ENCODE results near the gene MXRA7. TPM values are rescaled to one million over a fixed set of nuclear protein-coding genes. Genes with fewer than 3 reads are reported as not detected.
A peak's percentile ranks its signal among the peaks of the same experiment; 100 is the strongest.
"Not testable (repeated sequence)": the region's sequence is repeated elsewhere in the genome, so short reads cannot be mapped to it uniquely, and the experiment has no call there.

The MXRA7 gene
- total and polyA plus RNA-seq, 7 experiments from 2014 or later = 1.8 to 7.5 (median 2.7) TPM

DNA sequence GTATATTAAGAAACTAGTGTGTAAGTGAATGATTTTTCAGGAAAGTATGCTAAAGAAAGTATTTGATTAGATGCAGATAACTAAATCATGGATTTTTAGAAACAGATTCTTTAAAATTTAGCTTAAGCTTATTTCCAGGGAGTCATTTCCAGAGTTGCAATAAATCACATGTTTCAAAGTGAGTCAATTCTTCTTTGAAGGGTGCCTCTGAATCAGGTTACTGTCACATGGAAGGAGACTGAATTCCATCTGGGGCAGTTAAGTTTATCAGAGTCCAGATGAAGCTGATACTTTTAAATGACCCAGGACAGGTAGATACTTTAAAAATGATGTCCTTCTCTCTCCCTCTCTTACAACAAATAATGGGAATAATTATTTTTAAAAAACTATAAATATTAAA, 32.2 kb upstream of the MXRA7 start:
- intact Hi-C loops (cut with micrococcal nuclease) = no loop called here
- H3K4me3 ChIP-seq (ENCODE audit: low read length) = no peak overlapping the region
- Mint-ChIP-seq H3K27ac (no peak overlapping the region), H3K27me3 (no peaks in the 10 kb centered on the region), H3K9me3 (no peaks in the 10 kb centered on the region), H3K36me3 (peaks cover 3 to 42% (median 22%) of the 10 kb centered on the region in 5 donors), H3K4me1 (peaks cover 0 to 37% (median 24%) of the 10 kb centered on the region in 7 donors), H3K4me3 (no peak overlapping the region)
- H3K27ac ChIP-seq (ENCODE audit: low read depth, low read length) = no peak overlapping the region
- H3K27me3 ChIP-seq (ENCODE audit: control insufficient read depth in 2 of 2, insufficient read depth in 2 of 2, low read length in 2 of 2) = no peaks in the 10 kb centered on the region
- H3K4me1 ChIP-seq (ENCODE audit: control insufficient read depth in 2 of 2, insufficient read depth in 2 of 2, low read length in 2 of 2) = peaks cover 12 to 17% of the 10 kb centered on the region in 2 donors
- DNase-seq = no peak
- peaks cover 4 to 40% (median 19%) of the 10 kb centered on the region in 3 experiments for H3K36me3 ChIP-seq (ENCODE audit: control insufficient read depth in 2 of 3, insufficient read depth in 3 of 3, low read length in 3 of 3)
- ChIA-PET POLR2A (interaction anchor here (1.2 to 2.0 kb wide), 3 partner anchors 9 to 15 kb away, joined by 3 to 6 read pairs (median 5); no protein-coding TSS in a partner anchor), CTCF (no interaction called here)
- no peaks in the 10 kb centered on the region for H3K9me3 ChIP-seq (ENCODE audit: control insufficient read depth in 2 of 3, low read length in 3 of 3)
- ATAC-seq = no peak

DNA sequence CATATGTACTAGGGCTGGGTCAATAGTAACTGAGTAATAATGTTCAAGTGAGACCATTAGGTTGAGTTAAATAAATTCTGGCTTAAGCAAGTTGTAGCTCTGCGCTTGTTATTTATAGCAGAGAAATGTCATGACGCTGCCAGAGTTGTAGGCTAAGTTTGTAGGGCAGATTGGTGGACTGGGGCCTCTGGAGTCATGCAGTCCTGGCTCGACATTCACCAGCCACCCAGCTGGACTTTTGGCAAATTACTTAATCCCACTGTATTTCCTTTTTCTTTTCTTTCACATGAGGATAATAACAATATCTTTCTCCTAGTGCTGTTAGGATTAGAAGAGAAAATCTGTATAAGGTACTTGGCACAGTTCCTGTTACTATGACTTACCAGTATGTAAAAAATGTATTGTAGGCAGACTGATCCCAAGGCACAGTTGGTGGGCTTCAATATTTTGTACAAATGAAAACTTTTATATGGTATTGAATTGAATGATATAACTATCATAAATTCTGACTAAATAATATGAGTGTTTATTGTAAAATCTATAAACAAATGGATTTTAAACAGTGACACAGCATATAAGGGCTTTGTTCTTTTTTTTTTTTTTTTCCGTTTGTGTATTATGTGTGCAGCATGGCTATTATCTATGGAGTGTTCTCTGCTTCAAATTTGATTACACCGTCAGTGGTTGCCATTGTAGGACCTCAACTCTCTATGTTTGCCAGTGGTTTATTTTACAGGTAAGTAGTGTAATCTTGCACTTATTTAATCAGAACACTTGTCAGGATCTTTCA, 29.8 kb upstream of the MXRA7 start:
- peaks cover 0 to 9% (median 0%) of the 10 kb centered on the region in 11 donors for H3K9me3 Mint-ChIP-seq
- POLR2A ChIA-PET = interaction anchor here (0.6 to 8.2 kb wide), 4 partner anchors 15 to 1581 kb away, joined by 3 to 187 read pairs (median 6); partner anchors contain the start of genes JMJD6 and METTL23
- no peak overlapping the region for H3K4me3 Mint-ChIP-seq
- peaks cover 0 to 35% (median 32%) of the 10 kb centered on the region in 7 donors for H3K4me1 Mint-ChIP-seq
- Histone ChIP-seq H3K27me3 (ENCODE audit: control insufficient read depth in 2 of 2, insufficient read depth in 2 of 2, low read length in 2 of 2) (no peaks in the 10 kb centered on the region), H3K27ac (ENCODE audit: low read depth, low read length) (no peak overlapping the region), H3K4me3 (ENCODE audit: low read length) (no peak overlapping the region), H3K4me1 (ENCODE audit: control insufficient read depth in 2 of 2, insufficient read depth in 2 of 2, low read length in 2 of 2) (peaks cover 13 to 21% of the 10 kb centered on the region in 2 donors), H3K36me3 (ENCODE audit: control insufficient read depth in 2 of 3, insufficient read depth in 3 of 3, low read length in 3 of 3) (peaks cover 11 to 37% (median 13%) of the 10 kb centered on the region in 3 experiments), H3K9me3 (ENCODE audit: control insufficient read depth in 2 of 3, low read length in 3 of 3) (no peaks in the 10 kb centered on the region)
- CTCF ChIA-PET = interaction anchor here (1.3 kb wide), 1 partner anchor 27 kb away, joined by 6 read pairs; no protein-coding TSS in a partner anchor
- peaks cover 3 to 32% (median 24%) of the 10 kb centered on the region in 5 donors for H3K36me3 Mint-ChIP-seq
- no peak overlapping the region for H3K27ac Mint-ChIP-seq
- no peak for ATAC-seq
- no peak for DNase-seq
- H3K27me3 Mint-ChIP-seq = no peaks in the 10 kb centered on the region
- intact Hi-C loops (cut with micrococcal nuclease) = no loop called here

DNA sequence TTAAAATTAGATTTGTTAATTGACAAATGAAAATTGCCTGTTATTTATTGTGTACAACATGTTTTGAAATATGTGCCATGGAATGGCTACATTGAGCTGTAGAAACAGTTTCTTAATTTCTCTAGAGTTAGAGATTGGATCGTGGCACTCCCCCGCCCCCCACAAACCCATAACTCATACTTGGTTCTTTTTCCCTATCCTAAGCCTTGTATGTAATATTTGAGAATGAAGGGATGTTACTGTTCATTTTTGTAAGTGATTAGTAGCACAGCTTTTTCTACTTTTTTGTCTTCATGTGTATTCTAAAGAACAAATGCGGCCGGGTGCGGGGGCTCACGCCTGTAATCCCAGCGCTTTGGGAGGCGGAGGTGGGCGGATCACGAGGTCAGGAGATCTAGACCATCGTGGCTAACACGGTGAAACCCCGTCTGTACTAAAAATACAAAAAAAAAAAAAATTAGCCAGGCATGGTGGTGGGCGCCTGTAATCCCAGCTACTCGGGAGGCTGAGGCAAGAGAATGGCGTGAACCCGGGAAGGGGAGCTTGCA, 28.9 kb upstream of the MXRA7 start:
- H3K27me3 ChIP-seq (ENCODE audit: control insufficient read depth in 2 of 2, insufficient read depth in 2 of 2, low read length in 2 of 2); ATAC-seq; H3K27ac ChIP-seq (ENCODE audit: low read depth, low read length); H3K9me3 ChIP-seq (ENCODE audit: control insufficient read depth in 2 of 3, low read length in 3 of 3); H3K4me3 ChIP-seq (ENCODE audit: low read length); H3K27me3 Mint-ChIP-seq; DNase-seq; H3K9me3 Mint-ChIP-seq: not testable (repeated sequence)
- peak overlapping the region in 5 of 10 donors; percentile 12 to 54 (median 32) for H3K4me3 Mint-ChIP-seq
- intact Hi-C loops (cut with micrococcal nuclease) = loop anchor here (5.0 to 10.0 kb wide), 8 partner anchors 222 to 1393 kb away; partner anchors contain the start of genes TMC8 (in 2 of the 2), ACOX1 (in 1 of the 2), PRPSAP1 (in 1 of the 2) and TEN1 (in 1 of the 2)
- peaks cover 8 to 42% (median 37%) of the 10 kb centered on the region in 7 donors for H3K4me1 Mint-ChIP-seq
- peaks cover 5 to 31% (median 24%) of the 10 kb centered on the region in 5 donors for H3K36me3 Mint-ChIP-seq
- ChIA-PET CTCF (interaction anchor here (0.6 to 2.5 kb wide), 3 partner anchors 12 to 477 kb away, joined by 3 to 11 read pairs (median 6); no protein-coding TSS in a partner anchor), POLR2A (interaction anchor here (0.6 to 8.2 kb wide), 8 partner anchors 9 to 1580 kb away, joined by 3 to 187 read pairs (median 6); partner anchors contain the start of genes JMJD6 and METTL23)
- Histone ChIP-seq H3K4me1 (ENCODE audit: control insufficient read depth in 2 of 2, insufficient read depth in 2 of 2, low read length in 2 of 2) (peaks cover 21 to 30% of the 10 kb centered on the region in 2 donors), H3K36me3 (ENCODE audit: control insufficient read depth in 2 of 3, insufficient read depth in 3 of 3, low read length in 3 of 3) (peaks cover 12 to 30% (median 22%) of the 10 kb centered on the region in 3 experiments)
- H3K27ac Mint-ChIP-seq = peak overlapping the region in 2 of 9 donors; percentile 6 to 66

DNA sequence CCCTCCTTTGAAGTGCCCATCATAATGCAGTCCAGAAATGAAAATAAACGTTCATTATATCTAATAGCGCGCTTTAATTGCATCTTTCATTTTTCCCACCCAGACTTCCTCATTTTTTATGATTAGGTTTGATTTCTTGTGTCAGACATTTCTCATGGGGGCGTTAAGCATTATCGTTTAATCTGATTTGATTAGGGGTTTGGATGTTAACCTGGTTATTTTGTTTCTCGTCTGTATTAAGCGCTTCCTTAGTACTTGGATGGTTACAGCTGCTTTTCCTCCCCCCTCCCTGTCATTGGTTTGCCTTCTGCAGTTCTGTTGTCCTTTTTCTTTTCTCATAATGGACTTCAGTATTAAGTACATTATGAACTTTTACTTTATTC, 27.7 kb upstream of the MXRA7 start:
- H3K36me3 ChIP-seq (ENCODE audit: control insufficient read depth in 2 of 3, insufficient read depth in 3 of 3, low read length in 3 of 3) = peaks cover 12 to 30% (median 29%) of the 10 kb centered on the region in 3 experiments
- Mint-ChIP-seq H3K36me3 (peaks cover 12 to 34% (median 30%) of the 10 kb centered on the region in 5 donors), H3K9me3 (peaks cover 0 to 9% (median 0%) of the 10 kb centered on the region in 11 donors), H3K4me3 (peak overlapping the region; percentile 90 to 99 (median 96)), H3K27ac (peak overlapping the region; percentile 95 to 100 (median 99)), H3K27me3 (no peaks in the 10 kb centered on the region), H3K4me1 (peaks cover 20 to 54% (median 49%) of the 10 kb centered on the region in 7 donors)
- DNase-seq (no peak), ATAC-seq (no peak)
- ChIA-PET CTCF (interaction anchor here (0.6 to 2.5 kb wide), 4 partner anchors 9 to 34 kb away, joined by 3 to 11 read pairs (median 6); no protein-coding TSS in a partner anchor), POLR2A (interaction anchor here (0.7 to 8.2 kb wide), 14 partner anchors 8 to 402 kb away, joined by 3 to 187 read pairs (median 4); partner anchors contain the start of genes JMJD6, METTL23 and SEC14L1)
- H3K27me3 ChIP-seq (ENCODE audit: control insufficient read depth in 2 of 2, insufficient read depth in 2 of 2, low read length in 2 of 2) = no peaks in the 10 kb centered on the region
- H3K9me3 ChIP-seq (ENCODE audit: control insufficient read depth in 2 of 3, low read length in 3 of 3) = no peaks in the 10 kb centered on the region
- intact Hi-C loops (cut with micrococcal nuclease) = loop anchor here (1.0 to 10.0 kb wide), 9 partner anchors 15 to 1394 kb away; partner anchors contain the start of genes TMC8 (in 2 of the 2), ACOX1 (in 1 of the 2), PRPSAP1 (in 1 of the 2) and TEN1 (in 1 of the 2)
- H3K4me1 ChIP-seq (ENCODE audit: control insufficient read depth in 2 of 2, insufficient read depth in 2 of 2, low read length in 2 of 2) = peaks cover 33 to 42% of the 10 kb centered on the region in 2 donors
- H3K27ac ChIP-seq (ENCODE audit: low read depth, low read length) = peak overlapping the region; percentile 96
- peak overlapping the region; percentile 97 for H3K4me3 ChIP-seq (ENCODE audit: low read length)

DNA sequence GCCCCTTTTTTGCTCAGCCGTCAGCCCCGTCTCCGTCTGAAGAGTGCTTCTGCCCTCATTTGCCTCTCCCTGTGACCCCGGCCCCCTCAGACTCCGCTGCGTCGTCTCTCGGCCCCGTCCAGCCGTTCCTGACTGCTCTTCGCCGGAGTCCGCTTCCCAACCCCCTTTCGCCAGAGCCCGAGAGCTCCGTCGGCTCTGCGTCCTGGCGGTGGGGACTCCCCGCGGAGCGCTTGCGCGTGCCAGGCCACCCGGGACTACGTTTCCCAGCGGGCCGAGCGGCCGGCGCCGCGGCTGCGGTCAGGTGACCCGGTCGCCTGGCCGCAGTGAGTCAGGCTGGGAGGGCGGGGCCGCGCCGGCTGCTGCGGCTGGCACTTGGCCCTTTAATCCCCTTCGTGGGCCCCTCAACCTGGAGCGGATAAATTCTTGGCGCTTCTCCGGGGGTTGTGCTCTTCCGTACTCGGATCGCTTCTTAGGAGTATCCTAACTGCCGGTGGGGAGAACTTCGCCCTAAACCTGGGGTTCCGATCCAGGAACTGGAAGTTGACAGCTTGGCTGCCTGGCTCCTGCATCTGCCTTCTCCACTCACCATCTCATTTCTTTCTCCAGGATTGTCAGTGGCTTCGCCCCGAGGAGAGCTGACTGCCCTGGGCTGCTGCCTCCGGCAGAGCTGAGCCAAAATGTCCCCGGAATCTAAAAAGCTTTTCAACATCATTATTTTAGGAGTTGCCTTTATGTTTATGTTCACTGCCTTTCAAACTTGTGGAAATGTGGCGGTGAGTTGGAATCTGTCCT, 27.1 kb upstream of the MXRA7 start, which contains the start of gene MFSD11:
Gene MFSD11, plus strand, starts transcription at position 444 of the 792 bp plus-strand sequence. Its CDS starts 234 bp downstream, at position 678.
- H3K4me1 ChIP-seq (ENCODE audit: control insufficient read depth in 2 of 2, insufficient read depth in 2 of 2, low read length in 2 of 2) = peaks cover 39 to 47% of the 10 kb centered on the region in 2 donors
- no peaks in the 10 kb centered on the region for H3K9me3 ChIP-seq (ENCODE audit: control insufficient read depth in 2 of 3, low read length in 3 of 3)
- Mint-ChIP-seq H3K4me1 (peaks cover 26 to 60% (median 54%) of the 10 kb centered on the region in 7 donors), H3K4me3 (peak within 1 kb of the TSS; percentile 90 to 99 (median 96)), H3K9me3 (peaks cover 0 to 9% (median 0%) of the 10 kb centered on the region in 11 donors), H3K27ac (peak within 1 kb of the TSS; percentile 95 to 100 (median 99)), H3K27me3 (no peaks in the 10 kb centered on the region), H3K36me3 (peaks cover 12 to 39% (median 35%) of the 10 kb centered on the region in 5 donors)
- intact Hi-C loops (cut with micrococcal nuclease) = loop anchor here (1.0 to 10.0 kb wide), 16 partner anchors 12 to 1394 kb away; partner anchors contain the start of genes JMJD6 (in 2 of the 2), METTL23 (in 2 of the 2), SEC14L1 (in 2 of the 2) and TMC8 (in 2 of the 2)
- POLR2A ChIA-PET = interaction anchor here (0.6 to 8.2 kb wide), 15 partner anchors 8 to 929 kb away, joined by 3 to 187 read pairs (median 5); partner anchors contain the start of genes JMJD6, METTL23 and SEC14L1
- H3K4me3 ChIP-seq (ENCODE audit: low read length) = peak within 1 kb of the TSS; percentile 97
- no peaks in the 10 kb centered on the region for H3K27me3 ChIP-seq (ENCODE audit: control insufficient read depth in 2 of 2, insufficient read depth in 2 of 2, low read length in 2 of 2)
- CTCF ChIA-PET = interaction anchor here (1.1 to 2.5 kb wide), 3 partner anchors 10 to 24 kb away, joined by 3 to 11 read pairs (median 8); no protein-coding TSS in a partner anchor
- H3K27ac ChIP-seq (ENCODE audit: low read depth, low read length) = peak within 1 kb of the TSS; percentile 96
- ATAC-seq (peak; percentile 76), DNase-seq (peak in 8 of 9 donors; percentile 89 to 95 (median 93))
- peaks cover 16 to 35% (median 35%) of the 10 kb centered on the region in 3 experiments for H3K36me3 ChIP-seq (ENCODE audit: control insufficient read depth in 2 of 3, insufficient read depth in 3 of 3, low read length in 3 of 3)
